Peyer's patch (tissue), 4 donors: ENCODE results near the gene ACSL6.

Source experiments
- CTCF ChIP-seq, 6 experiments: fragments of 450-650 bp in 4 of 6; fragments of 200-600 bp in 2 of 6; sonication (generic) in 1 of 6; IDR thresholded peaks; one replicate each; pipeline ENCODE4 v1.5.1; 2017 to 2019; ENCODE audit warnings: antibody characterized with exemption in 6 of 6, mild to moderate bottlenecking in 3 of 6, moderate library complexity in 1 of 6
- POLR2A ChIP-seq, 2 donors: fragments of 450-650 bp; IDR thresholded peaks; one replicate each; pipeline ENCODE4 v1.5.1; 2017; ENCODE audit warnings: antibody characterized with exemption in 2 of 2, mild to moderate bottlenecking in 2 of 2, moderate library complexity in 2 of 2

GRCh38 chr5:131966551-131966950, 44.9 kb downstream of the ACSL6 start:
- TF ChIP-seq CTCF (IDR thresholded peaks at IDR 0.05) = no peak
- TF ChIP-seq POLR2A (IDR thresholded peaks at IDR 0.05) = no peak
